GM21381 (cell line): Measurements from ENCODE around the gene ENDOV.

ENCODE experiments used
- ATAC-seq: cut with Tn5 transposase; IDR thresholded peaks from one replicate; pipeline ENCODE4 v1.9.1; 2021; ENCODE audit warnings: mild to moderate bottlenecking, moderate library complexity; ENCODE audit not compliant: unreplicated experiment

ENDOV gene

GRCh38 chr17:80464486-80464885 lies 49.5 kb downstream of the ENDOV start:
- no peak for ATAC-seq

GRCh38 chr17:80465327-80465974 lies 50.5 kb downstream of the ENDOV start:
- ATAC-seq, result no peak

- no peak for ATAC-seq
Measured at GRCh38 chr17:80466188-80466705, 51.3 kb downstream of the ENDOV start.

DNA sequence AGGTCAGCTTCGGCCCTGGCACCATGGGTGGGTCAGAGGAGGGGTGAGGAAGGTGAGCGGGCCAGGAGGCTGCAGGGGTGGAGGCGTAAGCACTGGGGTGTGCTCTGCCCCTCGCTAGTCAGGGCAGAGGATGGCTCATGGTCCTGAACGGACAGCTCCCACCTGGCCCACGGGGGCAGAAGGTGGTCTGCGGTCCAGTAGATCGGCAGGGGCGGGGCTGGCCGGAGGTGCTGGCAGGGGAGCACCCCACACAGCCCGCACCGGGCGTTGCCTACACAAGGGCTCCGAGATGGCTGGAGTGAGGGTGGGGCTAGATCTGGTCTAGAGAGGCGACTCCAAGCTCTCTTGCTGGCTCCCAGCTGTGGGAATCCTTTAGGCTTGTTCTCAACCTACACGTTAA lies 53.3 kb downstream of the ENDOV start:
- no peak for ATAC-seq

- ATAC-seq, result no peak
Measured at GRCh38 chr17:80468781-80469493, 54.0 kb downstream of the ENDOV start.

DNA sequence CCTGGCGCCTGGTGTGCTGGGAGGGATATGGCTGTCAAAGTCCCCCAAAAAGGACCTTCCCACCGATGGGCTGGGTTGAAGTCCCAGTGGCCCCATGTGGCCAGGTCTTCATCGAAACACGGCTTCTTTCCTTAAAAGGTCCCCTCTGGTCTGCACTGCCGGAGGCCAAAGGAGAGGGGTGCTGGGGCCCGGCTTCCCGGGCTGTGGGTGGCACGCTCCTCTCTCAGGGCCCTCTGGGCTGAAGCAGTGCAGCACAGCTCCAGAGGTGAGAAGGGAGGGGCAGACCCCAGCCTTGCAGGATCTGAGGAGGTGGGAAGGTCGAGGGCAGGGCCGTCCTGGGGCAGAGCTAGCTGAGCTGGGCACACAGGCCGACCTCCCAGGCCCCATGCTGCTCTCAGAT lies 54.7 kb downstream of the ENDOV start:
- no peak for ATAC-seq

DNA sequence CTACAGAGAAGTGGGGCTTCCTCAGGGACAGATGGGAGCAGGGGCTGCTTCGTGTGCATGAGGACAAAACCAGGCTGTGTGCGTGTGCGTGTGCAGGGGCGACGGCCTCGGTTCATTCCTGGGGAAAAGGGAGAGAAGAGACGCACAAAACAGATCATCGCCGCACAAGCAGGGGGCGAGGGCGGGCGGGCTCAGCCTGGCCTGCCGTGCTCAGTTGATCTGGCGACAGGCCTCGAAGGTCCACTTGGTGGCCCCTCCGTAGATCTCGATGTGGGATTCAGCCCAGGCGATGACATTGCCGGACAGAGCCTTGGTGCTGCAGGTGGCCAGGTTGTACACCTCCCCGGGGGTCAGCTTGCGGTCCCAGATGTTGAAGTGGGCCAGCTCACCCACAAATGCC lies 55.6 kb downstream of the ENDOV start:
- ATAC-seq, result no peak

GRCh38 chr17:80471922-80472321 lies 57.0 kb downstream of the ENDOV start:
- ATAC-seq, result no peak

DNA sequence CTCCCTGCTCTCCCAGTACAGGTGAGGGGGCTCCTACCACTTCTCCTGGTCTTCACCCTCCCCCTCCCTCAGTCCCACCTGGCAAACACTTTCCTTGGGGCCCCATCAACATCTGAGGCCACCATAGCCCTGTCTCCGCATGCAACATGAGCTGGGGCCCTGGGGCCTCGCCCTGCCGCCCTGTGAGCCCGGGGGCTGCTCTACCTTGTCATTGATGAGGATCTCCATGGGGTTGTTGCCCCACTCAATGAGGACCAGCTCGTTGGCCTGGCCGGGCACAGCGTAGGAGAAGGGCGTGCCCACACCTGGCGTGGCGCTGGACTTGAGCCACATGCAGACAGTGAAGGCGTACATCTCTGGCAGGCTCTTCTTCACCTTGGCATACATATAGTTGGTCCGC lies 58.0 kb downstream of the ENDOV start:
- ATAC-seq, result no peak

GRCh38 chr17:80473701-80474100 lies 58.7 kb downstream of the ENDOV start:
- ATAC-seq, result no peak

DNA sequence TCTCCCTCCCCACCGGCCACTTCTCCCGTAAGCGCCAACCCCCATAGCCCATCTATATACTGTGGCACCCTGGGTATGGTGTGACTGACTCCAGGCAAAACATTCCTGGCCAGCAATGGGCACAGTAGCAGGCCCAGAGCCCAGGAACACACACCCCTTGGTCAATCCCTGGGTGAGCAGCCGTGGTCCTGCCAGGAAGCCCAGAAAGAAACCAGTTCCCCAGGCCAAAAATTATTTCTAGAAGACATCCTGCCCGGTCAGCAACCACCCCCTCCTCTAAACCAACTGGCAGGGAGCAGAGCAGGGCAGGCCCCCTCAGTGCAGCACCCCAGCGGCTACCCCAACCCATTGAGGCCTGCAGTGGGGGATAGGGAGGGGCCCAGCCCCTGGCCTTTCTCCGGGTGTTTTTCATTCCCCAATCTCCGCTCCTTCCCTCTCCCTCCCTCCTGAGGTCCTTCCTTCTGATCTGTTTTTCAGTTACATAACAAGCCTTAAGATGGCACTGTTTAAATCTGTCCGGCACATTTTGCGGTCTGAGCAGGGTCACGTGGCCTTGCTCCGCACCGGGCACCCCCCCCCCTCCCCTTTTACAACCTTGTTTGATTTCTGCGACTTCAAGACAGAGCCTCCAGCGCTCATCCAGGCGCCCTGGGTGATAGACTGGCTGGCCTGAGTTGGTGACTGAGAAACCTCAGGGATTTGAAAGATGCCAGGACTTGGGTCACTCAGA lies 59.4 kb downstream of the ENDOV start:
- no peak for ATAC-seq

DNA sequence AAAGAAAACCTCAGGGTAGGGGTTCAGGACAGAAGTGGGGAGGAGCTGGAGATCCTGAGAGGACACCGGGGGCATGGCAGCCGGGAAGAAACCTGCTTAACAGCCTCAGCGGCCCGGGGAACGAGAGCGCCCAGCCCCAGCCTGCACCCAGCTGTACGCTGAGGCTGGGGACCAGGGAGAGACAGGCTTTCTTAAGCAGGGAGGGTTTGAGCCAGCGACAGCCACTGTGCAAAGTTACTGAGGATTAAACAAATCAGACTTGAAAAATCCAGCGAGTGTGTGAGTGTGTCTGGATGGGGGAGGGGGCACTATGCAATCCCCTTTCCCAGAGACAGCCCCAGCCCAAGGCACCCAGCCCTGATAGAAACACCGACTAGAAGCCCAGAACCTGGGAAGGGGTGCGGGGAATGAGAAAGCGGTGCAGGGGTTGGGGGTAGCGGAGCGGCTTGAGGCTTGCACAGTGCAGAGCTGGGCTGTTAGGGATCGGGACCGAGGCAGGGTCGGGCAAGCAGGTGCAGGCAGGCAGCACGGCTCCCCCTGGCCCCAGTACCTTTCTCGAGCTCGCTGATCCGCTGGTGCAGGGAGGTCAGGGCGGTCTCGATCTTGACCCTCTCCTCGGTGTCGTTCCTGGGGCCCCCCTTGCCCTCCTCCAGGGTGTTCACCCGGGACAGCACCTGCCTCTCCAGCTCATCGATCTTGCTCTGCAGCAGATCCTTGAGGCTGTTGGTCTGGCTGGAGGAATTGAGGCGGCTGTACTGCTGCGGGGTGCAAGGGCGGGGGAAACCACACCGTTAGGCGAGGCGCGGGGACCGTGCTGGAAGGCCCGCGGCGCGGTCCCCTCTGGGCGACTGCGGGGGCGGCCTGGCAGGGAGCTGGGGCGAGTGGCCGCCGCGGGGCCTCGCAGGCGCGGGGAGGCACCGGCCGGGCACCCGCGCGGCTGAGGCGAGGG lies 60.3 kb downstream of the ENDOV start:
- no peak for ATAC-seq

- ATAC-seq, result no peak
Measured at GRCh38 chr17:80475910-80476876, 61.2 kb downstream of the ENDOV start, which contains the start of gene NPTX1. Gene NPTX1 (minus strand): TSS chr17:80476607. CDS start chr17:80476446, 161 bp downstream.

GRCh38 chr17:80476877-80477646 lies 62.1 kb downstream of the ENDOV start:
- no peak for ATAC-seq

- no peak for ATAC-seq
Measured at GRCh38 chr17:80477647-80478478, 62.9 kb downstream of the ENDOV start.

DNA sequence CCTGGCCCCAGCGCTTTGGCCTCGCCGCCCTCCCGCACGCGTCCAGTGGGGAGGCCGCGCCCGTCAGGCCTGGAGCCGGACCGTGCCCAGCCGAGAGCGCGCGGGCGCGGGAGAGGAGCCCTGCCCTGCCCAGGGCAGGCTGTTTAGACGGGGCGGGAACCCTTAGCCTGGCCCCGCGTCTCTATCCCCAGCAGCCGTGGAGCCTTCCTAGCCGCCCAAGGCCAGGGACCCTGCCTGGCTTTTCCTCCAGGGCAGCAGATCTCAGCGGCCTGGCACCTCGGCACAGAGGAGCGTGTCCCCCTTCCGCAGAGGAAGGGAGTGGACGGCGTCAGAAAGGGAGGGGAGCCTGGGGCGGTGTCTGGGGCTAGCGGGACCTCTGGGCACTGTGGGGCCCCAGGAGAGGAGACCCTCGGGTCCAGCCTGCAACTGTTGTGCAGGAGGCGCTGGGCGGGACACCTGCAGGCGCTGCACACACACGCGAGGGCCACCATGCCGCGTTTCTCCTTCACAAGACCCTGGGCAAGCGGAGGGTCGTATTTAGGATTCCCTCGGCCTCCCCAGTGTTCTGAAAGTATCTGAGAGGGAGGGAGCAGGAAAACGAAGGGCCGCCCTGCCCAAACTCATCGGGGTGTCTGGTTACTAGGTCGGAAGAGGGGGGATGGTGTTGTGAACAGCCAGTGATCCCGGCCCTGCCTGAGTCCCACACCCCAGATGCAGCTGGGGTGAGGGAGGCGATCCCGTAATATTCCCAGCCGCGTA lies 63.7 kb downstream of the ENDOV start:
- no peak for ATAC-seq

- ATAC-seq, result no peak
Measured at GRCh38 chr17:80479246-80479566, 64.2 kb downstream of the ENDOV start.
